Measurements from ENCODE around the gene DMRTB1. TPM values are rescaled to one million over a fixed set of nuclear protein-coding genes. Genes with fewer than 3 reads are reported as not detected.

DMRTB1 gene
- total and polyA plus RNA-seq, 2 of the 4 experiments (the other 2 are of a cell fraction), result not detected

DNA sequence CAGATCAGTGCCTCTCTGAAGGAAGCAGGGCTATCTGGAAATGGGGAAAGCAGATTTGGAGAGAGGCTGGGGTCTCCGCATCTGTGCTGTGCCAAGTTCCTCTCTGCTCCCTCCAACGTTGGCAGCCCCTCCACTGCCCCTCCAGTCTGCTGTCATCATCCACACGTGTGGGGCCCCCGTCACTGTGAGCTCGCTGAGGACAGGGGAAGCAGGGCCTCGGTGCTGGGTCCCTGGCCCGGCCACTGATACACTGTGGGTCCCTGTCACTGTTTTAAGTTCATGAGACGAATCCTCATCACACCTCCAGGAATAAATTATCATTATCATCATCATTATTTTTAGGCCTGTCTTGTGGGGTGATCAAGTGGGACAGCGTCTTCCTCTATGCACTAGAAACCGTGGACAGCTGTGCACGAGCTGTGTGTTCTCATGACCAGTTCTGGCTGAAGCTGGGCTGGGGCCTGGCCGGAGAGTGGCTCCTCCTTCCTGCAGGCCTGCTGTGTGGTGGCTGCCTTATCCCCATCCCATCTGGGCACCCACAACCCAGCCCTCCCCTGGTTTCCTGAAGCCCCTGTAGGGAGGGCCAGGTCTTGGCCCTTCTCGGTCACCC, 52.2 kb downstream of the DMRTB1 start:
- Histone ChIP-seq H3K27ac (ENCODE audit: insufficient read depth, low read length) (no peak overlapping the region), H2BK5ac (ENCODE audit: low read depth, low read length, poor library complexity, severe bottlenecking) (no peak overlapping the region), H3K27me3 (ENCODE audit: control insufficient read depth, insufficient read depth, low read length) (no peaks in the 10 kb centered on the region), H4K8ac (ENCODE audit: low read depth in 2 of 2, low read length in 2 of 2) (no peak overlapping the region), H3K23ac (ENCODE audit: low read depth, low read length) (no peak overlapping the region), H3K9me3 (ENCODE audit: control insufficient read depth, insufficient read depth, low read length) (no peaks in the 10 kb centered on the region), H3K9me1 (ENCODE audit: insufficient read depth, low read length) (no peaks in the 10 kb centered on the region), H3K9ac (ENCODE audit: low read depth, low read length) (no peak overlapping the region), H2BK120ac (ENCODE audit: low read depth, low read length) (no peak overlapping the region), H3K4ac (ENCODE audit: low read depth, low read length) (no peak overlapping the region), H2BK20ac (ENCODE audit: low read depth, low read length) (no peak overlapping the region), H3K79me1 (ENCODE audit: low read depth in 1 of 2, low read length in 2 of 2) (no peaks in the 10 kb centered on the region), H2AK9ac (replicated peaks; ENCODE audit: low read depth, low read length, poor library complexity) (no peak overlapping the region), H4K91ac (ENCODE audit: insufficient read depth, low read depth, low read length) (no peak overlapping the region), H3K36me3 (ENCODE audit: control insufficient read depth, insufficient read depth, low read length) (peaks cover 1% of the 10 kb centered on the region; the same call in 1 of the 2 replicates), H4K20me1 (ENCODE audit: insufficient read depth, low read length) (no peaks in the 10 kb centered on the region), H2BK15ac (ENCODE audit: low read depth, low read length) (no peak overlapping the region), H3K18ac (ENCODE audit: low read depth, low read length) (no peak overlapping the region), H2AK5ac (ENCODE audit: low read depth, low read length) (no peak overlapping the region), H4K5ac (ENCODE audit: low read depth, low read length) (no peak overlapping the region), H3K56ac (ENCODE audit: extremely low read depth, insufficient read depth, low read length) (no peak overlapping the region), H3K4me2 (ENCODE audit: low read depth, low read length) (no peak overlapping the region), H2AFZ (replicated peaks; ENCODE audit: low read length, poor library complexity) (no peak overlapping the region), H3K14ac (replicated peaks; ENCODE audit: low read depth, low read length) (no peak overlapping the region), H3K4me1 (ENCODE audit: control insufficient read depth, insufficient read depth, low read length) (peaks cover 5% of the 10 kb centered on the region), H3K4me3 (ENCODE audit: insufficient read depth, low read depth, low read length) (no peak overlapping the region)
- intact Hi-C loops (cut with micrococcal nuclease), result no loop called here
- DNase-seq (no peak), ATAC-seq (ENCODE audit: low read depth) (no peak)
- WGBS, 2 experiments (ENCODE audit: extremely low coverage in 2 of 2, insufficient read length in 1 of 2), result 46% methylated on average over 3 of the region's 13 CpGs; no CpG with 5 or more reads in 1 of the 2 experiments
- POLR2A ChIA-PET (ENCODE audit: unreplicated experiment), result no interaction called here
- TF ChIP-seq ELK1 (IDR thresholded peaks at IDR 0.05; ENCODE audit: borderline replicate concordance, low read depth, low read length) (no peak), CEBPB (IDR thresholded peaks at IDR 0.05; ENCODE audit: low read depth, low read length) (no peak), SMC3 (IDR thresholded peaks at IDR 0.05; ENCODE audit: low read depth, low read length) (no peak), BHLHE40 (IDR thresholded peaks at IDR 0.05; ENCODE audit: low read depth, low read length) (no peak), CHD1 (IDR thresholded peaks at IDR 0.05; ENCODE audit: low read depth, low read length) (no peak), RAD21 (IDR thresholded peaks at IDR 0.05; ENCODE audit: low read length) (no peak), MAZ (IDR thresholded peaks at IDR 0.05; ENCODE audit: borderline replicate concordance, low read depth, low read length) (no peak), RCOR1 (IDR thresholded peaks at IDR 0.05; ENCODE audit: insufficient replicate concordance, low read length) (no peak), FOS (IDR thresholded peaks at IDR 0.05; ENCODE audit: low read depth, low read length) (no peak)
- CTCF ChIA-PET, result no interaction called here
- no TSS peak for BruUV-seq (replicated peaks)
- in situ Hi-C loops (cut with MboI; ENCODE audit: low sequenced_read_pairs), result no loop called here
- dilution Hi-C loops (cut with HindIII; ENCODE audit: low sequenced_read_pairs, unreplicated experiment), result no loop called here
